HL-60 (cell line): ENCODE results near the gene PIK3R5.

Source experiments
- CTCF ChIP-seq: IDR thresholded peaks from one replicate; pipeline ENCODE4 v1.5.1; 2011; ENCODE audit warnings: low read length, control low read depth, inconsistent platforms; ENCODE audit not compliant: insufficient read depth
- GABPA ChIP-seq: IDR thresholded peaks from 2 replicates; pipeline ENCODE4 v1.6.1; 2012; ENCODE audit warnings: low read depth

DNA sequence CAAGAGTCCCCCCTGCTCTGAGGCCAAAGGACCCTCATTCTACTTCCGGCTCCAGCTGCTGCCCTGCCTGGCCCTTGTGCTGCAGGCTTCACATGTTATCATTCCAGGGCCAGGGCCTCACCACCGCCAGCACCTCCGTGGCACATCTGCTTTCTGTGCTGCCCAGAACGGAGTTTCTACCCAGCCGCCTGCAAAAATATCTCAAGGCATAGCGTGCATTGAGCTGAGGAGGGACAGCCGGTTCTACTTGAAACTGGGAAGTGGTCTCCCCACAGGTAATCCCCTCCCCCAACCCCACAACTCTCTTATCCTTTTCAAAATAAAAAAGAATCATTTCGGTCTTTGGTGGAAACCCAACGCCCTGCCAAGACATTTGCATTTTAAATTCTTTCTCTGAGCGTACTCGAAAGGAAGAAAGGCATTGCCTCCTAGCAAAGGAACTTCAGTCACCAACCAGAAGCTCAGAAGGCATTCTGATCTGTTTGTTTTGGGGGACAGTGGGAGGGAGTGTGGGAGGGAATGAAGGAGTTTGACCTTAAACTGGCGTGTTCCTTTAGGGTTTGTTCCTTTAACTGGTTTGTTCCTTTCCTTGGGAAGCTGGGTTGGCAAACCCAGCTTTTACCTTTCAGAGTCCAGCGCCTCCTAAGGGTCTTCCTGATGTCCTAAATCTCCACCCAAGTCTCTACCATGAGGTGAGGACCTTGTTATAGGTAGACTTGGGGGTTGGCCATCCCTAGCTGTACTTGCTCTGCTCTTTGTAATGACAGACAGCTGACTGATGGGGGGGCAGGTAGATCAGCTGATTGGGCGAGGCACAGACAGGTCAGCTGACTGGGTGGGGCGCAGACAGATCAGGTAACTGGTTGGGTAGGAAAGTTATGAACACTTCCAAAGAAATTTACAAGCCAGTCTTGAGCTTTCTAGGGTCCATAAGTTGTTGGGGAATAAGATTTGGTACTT, 64.6 kb downstream of the PIK3R5 start:
- TF ChIP-seq GABPA (no peak), CTCF (no peak)
